HFFc6 (cell line): ENCODE measurements around the gene PDPN. TPM values are rescaled to one million over a fixed set of nuclear protein-coding genes. Genes with fewer than 3 reads are reported as not detected.

ENCODE experiments used
- DNase-seq: peaks from one replicate; pipeline ENCODE4 v3.0.0-alpha.2; 2018
- H3K27ac Mint-ChIP-seq: 2 replicates; pipeline ENCODE4 v1.8.0; 2020; ENCODE audit warnings: mild to moderate bottlenecking, mixed read lengths
- H3K27me3 Mint-ChIP-seq: 2 replicates; pipeline ENCODE4 v1.8.0; 2021; ENCODE audit warnings: mild to moderate bottlenecking, moderate library complexity, mixed read lengths; ENCODE audit not compliant: insufficient read depth
- H3K36me3 Mint-ChIP-seq: 2 replicates; pipeline ENCODE4 v1.8.0; 2021; ENCODE audit warnings: low read depth, mixed read lengths
- H3K4me1 Mint-ChIP-seq: 2 replicates; pipeline ENCODE4 v1.8.0; 2020; ENCODE audit warnings: low read depth, mixed read lengths
- H3K4me3 Mint-ChIP-seq: 2 replicates; pipeline ENCODE4 v1.8.0; 2020; ENCODE audit warnings: mild to moderate bottlenecking, moderate library complexity, mixed read lengths
- H3K9me3 Mint-ChIP-seq: 2 replicates; pipeline ENCODE4 v1.8.0; 2020; ENCODE audit warnings: mild to moderate bottlenecking, mixed read lengths
- CTCF ChIP-seq: fragments of 200-600 bp; sonication (generic); IDR thresholded peaks from 2 replicates; pipeline ENCODE4 v1.5.0; 2021; ENCODE audit warnings: antibody characterized with exemption, mild to moderate bottlenecking
- total RNA-seq, 6 experiments: library from RNA; stranded (reverse); fragmentation: NEBNext Ultra II Directional; extraction: Animal tissue kit (Norgen Biotek cat#: 25700); gene quantifications; 2 replicates in 1 of 6; 3 replicates in 5 of 6; pipeline ENCODE4 v1.2.3, GENCODE V29; 2021

The PDPN gene
- total RNA-seq, 6 experiments from 2014 or later, result not detected

- no peak for TF ChIP-seq CTCF
- DNase-seq, result no peak
- peaks cover 3% of the 10 kb centered on the region; the same call in 1 of the 2 replicates for H3K36me3 Mint-ChIP-seq
- peaks cover 54% of the 10 kb centered on the region for H3K9me3 Mint-ChIP-seq
- no peak overlapping the region for H3K27ac Mint-ChIP-seq
- H3K27me3 Mint-ChIP-seq, result peaks cover 2% of the 10 kb centered on the region
- no peaks in the 10 kb centered on the region for H3K4me1 Mint-ChIP-seq
- H3K4me3 Mint-ChIP-seq, result no peak overlapping the region
These were observed 42.8 kb upstream of the PDPN start for GRCh38 chr1:13540866-13541265.

- no peak overlapping the region for H3K27ac Mint-ChIP-seq
- DNase-seq, result no peak
- peaks cover 55% of the 10 kb centered on the region for H3K9me3 Mint-ChIP-seq
- H3K36me3 Mint-ChIP-seq, result no peaks in the 10 kb centered on the region
- no peaks in the 10 kb centered on the region for H3K4me1 Mint-ChIP-seq
- H3K27me3 Mint-ChIP-seq, result peaks cover 4% of the 10 kb centered on the region
- H3K4me3 Mint-ChIP-seq, result no peak overlapping the region
- no peak for TF ChIP-seq CTCF
These were observed 42.0 kb upstream of the PDPN start for GRCh38 chr1:13541435-13542215.

DNA sequence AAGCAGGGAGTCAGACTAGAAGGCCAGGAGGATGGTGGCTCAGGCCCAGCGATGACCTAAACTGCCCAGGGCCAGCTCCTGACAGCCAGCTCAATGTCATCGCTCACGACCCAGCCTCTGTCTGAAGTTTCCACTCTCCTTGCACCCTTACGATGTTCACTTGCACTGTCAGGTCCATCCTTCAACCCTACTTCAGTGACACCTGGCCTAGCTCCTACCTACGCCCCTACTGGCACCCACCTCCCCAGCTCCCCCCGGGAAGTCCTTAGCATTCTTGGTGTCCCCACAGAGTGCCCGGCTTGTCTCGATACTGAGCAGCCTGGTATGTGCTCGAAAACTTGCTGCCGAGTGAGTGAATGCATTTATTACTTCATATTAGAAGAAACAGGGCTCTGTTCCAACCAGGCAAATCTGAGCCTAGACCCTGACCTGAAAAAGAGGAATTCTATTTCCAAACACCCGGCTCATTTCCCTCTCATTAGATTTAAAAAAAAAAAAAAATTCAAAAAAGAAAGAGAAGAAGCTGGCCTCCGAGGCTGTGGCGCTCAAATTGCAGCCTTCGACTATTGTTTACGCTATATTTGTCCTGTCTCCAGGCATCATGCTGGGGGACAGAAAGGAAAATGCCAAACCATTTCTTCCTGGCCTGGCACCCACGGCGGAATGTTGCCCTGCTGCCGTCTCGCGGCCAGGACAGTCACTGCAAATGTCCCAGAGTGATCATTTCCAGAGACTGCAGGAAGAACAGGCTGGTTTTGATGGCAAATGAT, 40.0 kb upstream of the PDPN start:
- H3K36me3 Mint-ChIP-seq, result no peaks in the 10 kb centered on the region
- H3K27me3 Mint-ChIP-seq, result peaks cover 6% of the 10 kb centered on the region
- no peak for DNase-seq
- H3K9me3 Mint-ChIP-seq, result peaks cover 69% of the 10 kb centered on the region
- H3K4me1 Mint-ChIP-seq, result no peaks in the 10 kb centered on the region
- TF ChIP-seq CTCF, result peak; percentile 41
- H3K27ac Mint-ChIP-seq, result no peak overlapping the region
- H3K4me3 Mint-ChIP-seq, result no peak overlapping the region

DNA sequence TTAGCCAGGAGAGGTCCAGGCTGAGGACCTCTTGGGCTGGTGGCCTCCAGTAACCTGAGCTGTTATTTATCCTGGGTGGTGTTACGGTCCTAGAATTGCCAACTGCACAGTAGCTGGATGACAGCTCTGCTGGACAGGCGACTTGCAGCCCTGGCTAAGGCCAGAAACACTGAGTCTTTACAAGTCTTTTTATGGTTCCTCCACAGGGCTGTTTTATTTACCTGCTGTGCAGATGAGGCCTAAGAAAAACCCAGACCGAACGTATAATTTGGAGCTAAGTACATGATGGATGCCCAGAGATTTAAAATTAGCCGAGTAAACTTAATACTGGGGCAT, 39.4 kb upstream of the PDPN start:
- DNase-seq, result no peak
- H3K9me3 Mint-ChIP-seq, result peaks cover 69% of the 10 kb centered on the region
- no peak overlapping the region for H3K4me3 Mint-ChIP-seq
- no peaks in the 10 kb centered on the region for H3K4me1 Mint-ChIP-seq
- peaks cover 6% of the 10 kb centered on the region for H3K27me3 Mint-ChIP-seq
- no peak for TF ChIP-seq CTCF
- no peak overlapping the region for H3K27ac Mint-ChIP-seq
- H3K36me3 Mint-ChIP-seq, result no peaks in the 10 kb centered on the region

GRCh38 chr1:13546791-13547190, 36.8 kb upstream of the PDPN start:
- Mint-ChIP-seq H3K4me3 (no peak overlapping the region), H3K27me3 (peaks cover 6% of the 10 kb centered on the region), H3K27ac (no peak overlapping the region), H3K4me1 (no peaks in the 10 kb centered on the region), H3K36me3 (no peaks in the 10 kb centered on the region), H3K9me3 (peaks cover 49% of the 10 kb centered on the region)
- DNase-seq, result no peak
- TF ChIP-seq CTCF, result no peak
